Uterus (tissue), 4 donors: ENCODE data around the gene PRKAR1B. TPM values are rescaled to one million over a fixed set of nuclear protein-coding genes. Genes with fewer than 3 reads are reported as not detected.

ENCODE experiments used
- DNase-seq, 2 donors: peaks; one replicate each; pipeline ENCODE4 v3.0.0-alpha.2; 2019 to 2020
- H3K27ac ChIP-seq, 2 donors: fragments of 200-600 bp; sonication (generic); 1 replicate in 1 of 2; 2 replicates in 1 of 2; pipeline ENCODE4 v1.5.1; 2016 to 2018
- H3K27me3 ChIP-seq, 2 donors: fragments of 200-600 bp; sonication (generic); one replicate each; pipeline ENCODE4 v1.5.1; 2018 to 2019; ENCODE audit warnings: control low read depth in 1 of 2
- H3K36me3 ChIP-seq, 2 donors: fragments of 200-600 bp; sonication (generic); one replicate each; pipeline ENCODE4 v1.5.1; 2019; ENCODE audit warnings: control low read depth in 1 of 2
- H3K4me1 ChIP-seq, 2 donors: fragments of 200-600 bp; sonication (generic); one replicate each; pipeline ENCODE4 v1.5.1; 2018 to 2019; ENCODE audit warnings: control low read depth in 1 of 2
- H3K4me3 ChIP-seq, 2 donors: fragments of 200-600 bp; sonication (generic); 1 replicate in 1 of 2; 2 replicates in 1 of 2; pipeline ENCODE4 v1.5.1; 2018 to 2019; ENCODE audit warnings: mild to moderate bottlenecking in 1 of 2
- H3K9me3 ChIP-seq, 2 donors: fragments of 200-600 bp; sonication (generic); one replicate each; pipeline ENCODE4 v1.5.1; 2019; ENCODE audit warnings: control low read depth in 1 of 2
- POLR2A ChIP-seq, 2 donors: fragments of 450-650 bp; IDR thresholded peaks; one replicate each; pipeline ENCODE4 v1.6.1; 2016; ENCODE audit warnings: antibody characterized with exemption in 2 of 2, mild to moderate bottlenecking in 1 of 2, moderate library complexity in 1 of 2
- intact Hi-C: fragments of 100-400 bp; cut with DNase I; formaldehyde crosslinking; loops from one replicate; pipeline ENCODE4 v1.15.1; 2023; ENCODE audit warnings: low total_unique reads
- total RNA-seq, 4 donors: library from RNA; depleted of rRNA in 3 of 4; stranded (reverse); fragments of >200 nt in 3 of 4; gene quantifications; one replicate each; pipeline versions ENCODE4 v1.1.0 to v1.2.4, GENCODE V29; 2014 to 2023
- TF ChIP-seq, protein P1 (sequence below), 4 experiments: fragments of 200-600 bp in 2 of 4; fragments of 450-650 bp in 2 of 4; sonication (generic) in 2 of 4; IDR thresholded peaks; one replicate each; pipeline ENCODE4 v1.5.1; 2016 to 2019; ENCODE audit warnings: antibody characterized with exemption in 4 of 4, mild to moderate bottlenecking in 2 of 4, moderate library complexity in 1 of 4
- donor health status: DM: yes; HTN: yes; CAD: no.

PRKAR1B gene
- total RNA-seq, 4 donors from 2014 or later: 1.0 to 45.2 (median 28.7) TPM

DNA sequence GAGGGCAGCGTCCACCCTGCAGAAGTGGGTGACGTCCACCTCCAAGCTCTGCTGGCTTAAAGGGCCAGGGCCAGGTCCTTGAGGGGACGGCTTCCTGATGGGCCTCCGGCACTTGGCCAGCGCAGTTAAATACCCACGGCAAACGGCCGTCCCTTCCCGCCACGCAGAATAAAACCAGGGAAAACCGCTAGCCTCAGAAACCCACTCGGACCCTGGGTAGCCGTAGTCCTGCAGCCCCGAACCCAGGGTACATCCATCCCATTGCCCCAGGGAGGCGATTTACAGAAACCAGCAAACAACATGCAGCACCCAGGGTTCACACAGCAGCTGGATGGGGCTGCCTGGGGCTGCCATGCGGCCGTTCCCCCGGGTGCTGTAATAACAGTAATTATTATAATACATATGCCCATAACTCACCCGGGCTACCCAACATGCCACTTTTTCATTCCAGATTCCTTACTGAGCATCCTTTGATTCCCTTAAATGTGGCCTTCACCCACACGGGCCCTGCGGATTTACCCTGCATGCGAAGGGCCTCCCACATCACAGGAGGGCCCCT is 126.0 kb downstream of the PRKAR1B start:
- intact Hi-C loops: no loop called here
- Histone ChIP-seq H3K4me1 (peaks cover 0 to 6% of the 10 kb centered on the region in 2 donors), H3K27me3 (no peaks in the 10 kb centered on the region), H3K4me3 (no peak overlapping the region), H3K9me3 (no peaks in the 10 kb centered on the region), H3K36me3 (no peaks in the 10 kb centered on the region), H3K27ac (peak overlapping the region; percentile 74 to 76)
- DNase-seq: no peak
- TF ChIP-seq, protein P1, sequence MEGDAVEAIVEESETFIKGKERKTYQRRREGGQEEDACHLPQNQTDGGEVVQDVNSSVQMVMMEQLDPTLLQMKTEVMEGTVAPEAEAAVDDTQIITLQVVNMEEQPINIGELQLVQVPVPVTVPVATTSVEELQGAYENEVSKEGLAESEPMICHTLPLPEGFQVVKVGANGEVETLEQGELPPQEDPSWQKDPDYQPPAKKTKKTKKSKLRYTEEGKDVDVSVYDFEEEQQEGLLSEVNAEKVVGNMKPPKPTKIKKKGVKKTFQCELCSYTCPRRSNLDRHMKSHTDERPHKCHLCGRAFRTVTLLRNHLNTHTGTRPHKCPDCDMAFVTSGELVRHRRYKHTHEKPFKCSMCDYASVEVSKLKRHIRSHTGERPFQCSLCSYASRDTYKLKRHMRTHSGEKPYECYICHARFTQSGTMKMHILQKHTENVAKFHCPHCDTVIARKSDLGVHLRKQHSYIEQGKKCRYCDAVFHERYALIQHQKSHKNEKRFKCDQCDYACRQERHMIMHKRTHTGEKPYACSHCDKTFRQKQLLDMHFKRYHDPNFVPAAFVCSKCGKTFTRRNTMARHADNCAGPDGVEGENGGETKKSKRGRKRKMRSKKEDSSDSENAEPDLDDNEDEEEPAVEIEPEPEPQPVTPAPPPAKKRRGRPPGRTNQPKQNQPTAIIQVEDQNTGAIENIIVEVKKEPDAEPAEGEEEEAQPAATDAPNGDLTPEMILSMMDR (IDR thresholded peaks at IDR 0.05): no peak
- TF ChIP-seq POLR2A (IDR thresholded peaks at IDR 0.05): no peak

DNA sequence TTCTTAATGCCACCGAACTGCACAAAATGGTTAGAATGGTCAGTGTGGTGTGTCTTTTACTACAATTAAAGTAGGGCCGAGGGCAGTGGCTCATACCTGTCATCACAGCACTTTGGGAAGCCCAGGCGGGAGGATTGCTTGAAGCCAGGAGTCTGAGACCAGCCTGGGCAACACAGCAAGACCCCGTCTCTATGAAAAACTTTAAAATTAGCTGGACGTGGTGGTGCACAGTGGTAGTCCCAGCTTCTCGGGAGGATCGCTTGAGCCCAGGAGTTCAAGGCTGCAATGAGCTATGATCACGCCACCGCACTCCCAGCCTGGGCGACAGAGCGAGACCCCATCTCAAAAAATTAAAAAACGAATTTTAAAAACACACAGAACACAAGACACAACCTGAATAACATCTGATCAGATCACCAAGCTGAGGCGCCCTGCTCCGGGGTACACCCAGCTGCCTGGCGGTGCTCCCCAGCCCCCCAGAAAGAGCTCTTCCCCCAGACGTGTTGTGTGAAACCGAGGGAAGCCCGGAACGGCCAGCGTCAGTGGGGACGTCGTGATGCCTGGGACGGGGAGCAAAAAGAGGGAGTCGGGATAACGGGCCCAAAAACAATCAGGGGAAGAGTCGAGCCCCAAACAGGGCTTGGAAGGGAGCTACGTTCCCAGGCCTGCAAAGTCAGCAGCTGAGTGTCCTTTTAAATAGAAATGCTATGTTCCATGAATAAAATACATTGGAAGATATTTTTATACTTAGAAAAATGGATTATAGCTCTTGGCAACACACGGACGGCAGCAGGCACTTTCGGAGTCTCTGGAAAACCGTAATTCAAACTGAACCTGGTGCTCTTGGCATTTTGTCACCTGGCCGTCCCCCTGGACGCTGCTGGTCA is 126.7 kb downstream of the PRKAR1B start:
- Histone ChIP-seq H3K27me3 (no peaks in the 10 kb centered on the region), H3K36me3 (no peaks in the 10 kb centered on the region), H3K27ac (peak overlapping the region in 1 of 2 donors; percentile 74), H3K4me3 (no peak overlapping the region), H3K4me1 (peaks cover 0 to 6% of the 10 kb centered on the region in 2 donors), H3K9me3 (no peaks in the 10 kb centered on the region)
- no peak for DNase-seq
- intact Hi-C loops: no loop called here
- TF ChIP-seq, protein P1 (IDR thresholded peaks at IDR 0.05): no peak
- no peak for TF ChIP-seq POLR2A (IDR thresholded peaks at IDR 0.05)

DNA sequence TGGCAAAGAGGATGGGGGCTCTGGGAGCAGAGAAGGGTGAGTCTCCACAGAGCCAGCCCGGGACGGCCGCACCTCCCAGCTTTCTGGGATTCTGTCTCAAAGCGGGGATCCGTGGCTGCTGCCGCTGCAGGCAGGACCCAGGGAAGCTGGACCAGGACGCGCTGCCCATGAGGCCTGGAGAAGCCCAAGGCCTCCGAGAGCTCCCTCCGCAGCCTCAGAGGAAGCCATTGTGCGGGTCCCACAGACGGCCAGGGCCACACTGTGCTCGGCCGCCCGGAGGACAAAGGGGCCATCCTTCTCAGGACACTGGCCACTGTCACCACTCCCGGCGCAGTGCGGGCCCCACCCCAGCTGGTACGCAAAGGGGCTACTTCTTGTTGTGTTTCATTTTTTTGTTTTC is 128.2 kb downstream of the PRKAR1B start:
- H3K9me3 ChIP-seq: no peaks in the 10 kb centered on the region
- peaks cover 0 to 6% of the 10 kb centered on the region in 2 donors for H3K4me1 ChIP-seq
- TF ChIP-seq, protein P1 (IDR thresholded peaks at IDR 0.05): no peak
- no peak for TF ChIP-seq POLR2A (IDR thresholded peaks at IDR 0.05)
- intact Hi-C loops: no loop called here
- H3K27ac ChIP-seq: no peak overlapping the region
- no peaks in the 10 kb centered on the region for H3K36me3 ChIP-seq
- no peak for DNase-seq
- no peaks in the 10 kb centered on the region for H3K27me3 ChIP-seq
- H3K4me3 ChIP-seq: no peak overlapping the region

DNA sequence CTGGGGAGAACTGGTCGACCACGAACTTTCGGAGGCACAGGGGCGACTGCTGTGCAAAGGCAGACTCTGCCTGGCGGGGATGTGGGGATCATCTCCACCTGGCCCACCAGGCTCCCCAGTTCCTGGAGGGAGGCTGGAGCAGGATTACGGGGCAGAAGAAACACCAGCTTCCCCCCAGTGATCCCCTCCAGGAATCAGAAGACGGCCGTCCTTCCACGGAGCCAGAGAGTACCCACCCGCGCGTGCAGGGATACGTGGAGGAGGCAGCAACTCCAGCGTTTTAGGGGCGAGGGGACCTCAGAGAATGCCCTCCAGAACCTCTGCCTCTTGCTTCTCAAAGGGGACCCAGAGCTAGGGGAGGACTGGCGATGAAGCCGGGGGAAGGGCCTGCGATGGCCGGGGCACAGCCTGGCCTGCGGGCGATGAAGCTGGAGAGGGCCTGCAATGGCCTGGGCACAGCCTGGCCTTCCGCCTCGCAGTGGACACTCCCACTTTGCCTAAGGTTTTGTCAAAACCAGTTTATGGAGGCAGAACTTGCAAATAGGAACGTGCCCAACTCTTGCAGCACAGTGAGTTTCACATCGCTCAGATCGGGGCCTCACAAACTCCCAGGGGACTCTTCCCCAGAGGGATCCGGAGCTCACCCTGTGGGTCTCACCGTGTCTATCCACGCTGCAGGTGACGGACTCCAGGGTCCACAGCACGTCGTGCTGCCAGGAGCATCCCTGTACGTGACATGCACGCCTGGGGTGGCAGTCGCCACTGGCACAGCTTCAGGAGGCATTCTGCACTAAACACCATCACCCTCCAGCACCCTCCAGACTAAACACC is 129.5 kb downstream of the PRKAR1B start:
- no peak for DNase-seq
- no peak overlapping the region for H3K27ac ChIP-seq
- H3K4me1 ChIP-seq: peaks cover 0 to 6% of the 10 kb centered on the region in 2 donors
- H3K4me3 ChIP-seq: no peak overlapping the region
- H3K27me3 ChIP-seq: no peaks in the 10 kb centered on the region
- H3K36me3 ChIP-seq: no peaks in the 10 kb centered on the region
- no peaks in the 10 kb centered on the region for H3K9me3 ChIP-seq
- TF ChIP-seq POLR2A (IDR thresholded peaks at IDR 0.05): no peak
- TF ChIP-seq, protein P1 (IDR thresholded peaks at IDR 0.05): no peak
- intact Hi-C loops: no loop called here
